Liver (tissue), 9 donors: ENCODE results near the gene ZNRF3. TPM values are rescaled to one million over a fixed set of nuclear protein-coding genes. Genes with fewer than 3 reads are reported as not detected.

Experiments
- DNase-seq: peaks from one replicate; pipeline ENCODE4 v3.0.0-alpha.2; 2017; ENCODE audit warnings: low spot score
- H3K27ac ChIP-seq, 2 donors: one replicate each; pipeline ENCODE4 v1.7.0; 2013; ENCODE audit warnings: inconsistent platforms in 2 of 2, low read length in 2 of 2, control low read depth in 1 of 2, low read depth in 1 of 2, mild to moderate bottlenecking in 1 of 2
- H3K27me3 ChIP-seq, 4 donors: one replicate each; pipeline versions ENCODE4 v1.6.1 to v1.7.0; 2013; ENCODE audit warnings: low read length in 3 of 4, inconsistent platforms in 1 of 4, mild to moderate bottlenecking in 1 of 4, moderate library complexity in 1 of 4; ENCODE audit not compliant: control insufficient read depth in 4 of 4, insufficient read depth in 4 of 4
- H3K36me3 ChIP-seq, 4 donors: one replicate each; pipeline versions ENCODE4 v1.6.1 to v1.7.0; 2013; ENCODE audit warnings: low read length in 3 of 4, mild to moderate bottlenecking in 3 of 4, low read depth in 1 of 4, moderate library complexity in 1 of 4; ENCODE audit not compliant: control insufficient read depth in 4 of 4, insufficient read depth in 3 of 4
- H3K4me1 ChIP-seq, 4 donors: one replicate each; pipeline versions ENCODE4 v1.6.1 to v1.7.0; 2013; ENCODE audit warnings: low read length in 3 of 4, mild to moderate bottlenecking in 3 of 4, moderate library complexity in 1 of 4; ENCODE audit not compliant: control insufficient read depth in 4 of 4, insufficient read depth in 4 of 4
- H3K4me3 ChIP-seq, 3 donors: one replicate each; pipeline versions ENCODE4 v1.6.1 to v1.7.0; 2013; ENCODE audit warnings: low read length in 3 of 3, control low read depth in 1 of 3, low read depth in 1 of 3, mild to moderate bottlenecking in 1 of 3
- H3K9ac ChIP-seq, 2 donors: one replicate each; pipeline ENCODE4 v1.7.0; 2013; ENCODE audit warnings: low read length in 2 of 2, mild to moderate bottlenecking in 2 of 2, moderate library complexity in 2 of 2, control low read depth in 1 of 2, low read depth in 1 of 2
- H3K9me3 ChIP-seq, 4 donors: one replicate each; pipeline versions ENCODE4 v1.6.1 to v1.7.0; 2013; ENCODE audit warnings: low read length in 3 of 4; ENCODE audit not compliant: control insufficient read depth in 4 of 4
- ATF3 ChIP-seq: IDR thresholded peaks from 2 replicates; pipeline ENCODE4 v1.6.1; 2016; ENCODE audit warnings: antibody characterized with exemption
- CTCF ChIP-seq: fragments of 150-350 bp; IDR thresholded peaks from 2 replicates; pipeline ENCODE4 v1.5.1; 2017; ENCODE audit warnings: improper control_type of control experiment, low read depth, low read length; ENCODE audit not compliant: missing input control
- EGR1 ChIP-seq, 2 donors: IDR thresholded peaks; 2 replicates each; pipeline ENCODE4 v1.6.1; 2016 to 2018; ENCODE audit warnings: antibody characterized with exemption in 2 of 2, low read depth in 2 of 2
- FOXA1 ChIP-seq: IDR thresholded peaks from 2 replicates; pipeline ENCODE4 v1.6.1; 2016; ENCODE audit warnings: antibody characterized with exemption
- FOXA2 ChIP-seq: IDR thresholded peaks from 2 replicates; pipeline ENCODE4 v1.6.1; 2016; ENCODE audit warnings: antibody characterized with exemption
- GABPA ChIP-seq, 2 donors: IDR thresholded peaks in 1 of 2; conservative IDR thresholded peaks in 1 of 2; 2 replicates each; pipeline ENCODE4 v1.6.1; 2016; ENCODE audit warnings: antibody characterized with exemption in 2 of 2, mild to moderate bottlenecking in 1 of 2, moderate library complexity in 1 of 2
- HNF4A ChIP-seq, 2 donors: conservative IDR thresholded peaks; 2 replicates each; pipeline ENCODE4 v1.6.1; 2016; ENCODE audit warnings: antibody characterized with exemption in 2 of 2, mild to moderate bottlenecking in 2 of 2
- HNF4G ChIP-seq: IDR thresholded peaks from 2 replicates; pipeline ENCODE4 v1.6.1; 2016; ENCODE audit warnings: antibody characterized with exemption
- JUND ChIP-seq, 2 donors: IDR thresholded peaks; 2 replicates each; pipeline ENCODE4 v1.6.1; 2016; ENCODE audit warnings: antibody characterized with exemption in 2 of 2
- MAX ChIP-seq: IDR thresholded peaks from 2 replicates; pipeline ENCODE4 v1.6.1; 2016; ENCODE audit warnings: antibody characterized with exemption
- NR2F2 ChIP-seq: IDR thresholded peaks from 2 replicates; pipeline ENCODE4 v1.6.1; 2016; ENCODE audit warnings: antibody characterized with exemption
- RAD21 ChIP-seq, 2 donors: IDR thresholded peaks; 2 replicates each; pipeline ENCODE4 v1.6.1; 2016; ENCODE audit warnings: antibody characterized with exemption in 2 of 2, mild to moderate bottlenecking in 2 of 2
- REST ChIP-seq: IDR thresholded peaks from 2 replicates; pipeline ENCODE4 v1.6.1; 2016; ENCODE audit warnings: antibody characterized with exemption, mild to moderate bottlenecking
- RXRA ChIP-seq, 2 donors: IDR thresholded peaks; 2 replicates each; pipeline ENCODE4 v1.6.1; 2017 to 2018; ENCODE audit warnings: antibody characterized with exemption in 2 of 2, mild to moderate bottlenecking in 1 of 2
- SP1 ChIP-seq: IDR thresholded peaks from 2 replicates; pipeline ENCODE4 v1.6.1; 2018; ENCODE audit warnings: antibody characterized with exemption, mild to moderate bottlenecking
- TAF1 ChIP-seq: conservative IDR thresholded peaks from 2 replicates; pipeline ENCODE4 v1.6.1; 2016; ENCODE audit warnings: antibody characterized with exemption, mild to moderate bottlenecking
- YY1 ChIP-seq: IDR thresholded peaks from 2 replicates; pipeline ENCODE4 v1.6.1; 2016; ENCODE audit warnings: antibody characterized with exemption, mild to moderate bottlenecking
- ZBTB33 ChIP-seq: IDR thresholded peaks from 2 replicates; pipeline ENCODE4 v1.6.1; 2016; ENCODE audit warnings: antibody characterized with exemption
- WGBS: extraction: QIAGEN DNeasy Blood & Tissue Kit; methylation state at CpG from one replicate; pipeline ENCODE4 v1.1.7; 2013; 5-methylcytosine and 5-hydroxymethylcytosine counted together
- polyA plus RNA-seq, 2 donors: library from polyadenylated mRNA; stranded (reverse) in 1 of 2; unstranded in 1 of 2; fragments of 200-250 nt in 1 of 2; fragments of >200 nt in 1 of 2; fragmentation: Nextera tagmentation in 1 of 2; extraction: Ambion mirVana in 1 of 2; gene quantifications; one replicate each; pipeline versions ENCODE4 v1.2.1 to v1.2.3, GENCODE V29; 2013 to 2015
- total RNA-seq, 2 donors: library from RNA; depleted of rRNA; stranded (reverse); fragments of >200 nt; gene quantifications; one replicate each; pipeline ENCODE4 v1.2.3, GENCODE V29; 2014
- donor health status: healthy.
- donor health status: healthy.
- donor health status: healthy.
- donor health status: healthy.
- donor health status: healthy.

Gene ZNRF3
- total and polyA plus RNA-seq, 4 donors: 2.2 to 5.9 (median 4.7) TPM

- peak overlapping the region; percentile 92 to 97 for H3K27ac ChIP-seq
- H3K9me3 ChIP-seq: no peaks in the 10 kb centered on the region
- peaks cover 15 to 55% (median 34%) of the 10 kb centered on the region in 4 donors for H3K4me1 ChIP-seq
- no peaks in the 10 kb centered on the region for H3K36me3 ChIP-seq
- H3K27me3 ChIP-seq: no peaks in the 10 kb centered on the region
- WGBS: 27% methylated on average over 2 of the region's 2 CpGs
- peak overlapping the region in 1 of 2 donors; percentile 83 for H3K9ac ChIP-seq
- H3K4me3 ChIP-seq: no peak overlapping the region
- no peak for DNase-seq
- peak; percentile 86 for TF ChIP-seq NR2F2
- peak; percentile 68 for TF ChIP-seq HNF4G
- TF ChIP-seq RAD21 (IDR thresholded peaks at IDR 0.05): peak; percentile 64 to 69
- peak; percentile 93 to 95 for TF ChIP-seq RXRA (IDR thresholded peaks at IDR 0.05)
- peak; percentile 89 for TF ChIP-seq MAX
- peak; percentile 10 for TF ChIP-seq CTCF
- TF ChIP-seq ATF3: peak; percentile 68
- TF ChIP-seq YY1: peak; percentile 91
- peak; percentile 90 to 94 for TF ChIP-seq JUND (IDR thresholded peaks at IDR 0.05)
- peak; percentile 98 for TF ChIP-seq FOXA2
- peak; percentile 86 for TF ChIP-seq REST
- peak; percentile 96 for TF ChIP-seq SP1
- peak in 1 of 2 donors; percentile 36 for TF ChIP-seq EGR1 (IDR thresholded peaks at IDR 0.05; ENCODE audit: low read depth in 2 of 2)
- TF ChIP-seq HNF4A (conservative IDR thresholded peaks at IDR 0.05): peak; percentile 91 to 95
- peak; percentile 71 for TF ChIP-seq TAF1
- TF ChIP-seq ZBTB33: peak; percentile 84
- TF ChIP-seq FOXA1: peak; percentile 97
- TF ChIP-seq GABPA (IDR thresholded peaks at IDR 0.05 in 1 of 2, conservative IDR thresholded peaks at IDR 0.05 in 1 of 2): no peak
Measured at GRCh38 chr22:29032584-29032983, 149.2 kb downstream of the ZNRF3 start.
